ENCODE results near the gene ZNF655. TPM values are rescaled to one million over a fixed set of nuclear protein-coding genes. Genes with fewer than 3 reads are reported as not detected.

The ZNF655 gene
- total and polyA plus RNA-seq, 2 of the 4 experiments (the other 2 are of a cell fraction): 49.6 to 54.7 TPM

- dilution Hi-C loops (cut with HindIII; ENCODE audit: low sequenced_read_pairs, unreplicated experiment): no loop called here
- Histone ChIP-seq H3K36me3 (ENCODE audit: control insufficient read depth, insufficient read depth, low read length) (peaks cover 63% of the 10 kb centered on the region), H2AK9ac (replicated peaks; ENCODE audit: low read depth, low read length, poor library complexity) (no peak overlapping the region), H2BK120ac (ENCODE audit: low read depth, low read length) (no peak overlapping the region), H3K4me1 (ENCODE audit: control insufficient read depth, insufficient read depth, low read length) (no peaks in the 10 kb centered on the region), H4K20me1 (ENCODE audit: insufficient read depth, low read length) (no peaks in the 10 kb centered on the region), H2BK5ac (ENCODE audit: low read depth, low read length, poor library complexity, severe bottlenecking) (no peak overlapping the region), H3K14ac (replicated peaks; ENCODE audit: low read depth, low read length) (no peak overlapping the region), H2BK15ac (ENCODE audit: low read depth, low read length) (no peak overlapping the region), H2AFZ (replicated peaks; ENCODE audit: low read length, poor library complexity) (no peak overlapping the region), H3K4me2 (ENCODE audit: low read depth, low read length) (no peak overlapping the region), H4K8ac (ENCODE audit: low read depth in 2 of 2, low read length in 2 of 2) (no peak overlapping the region), H3K79me1 (ENCODE audit: low read depth in 1 of 2, low read length in 2 of 2) (peaks cover 25 to 52% of the 10 kb centered on the region in 2 experiments), H3K18ac (ENCODE audit: low read depth, low read length) (no peak overlapping the region), H3K9me3 (ENCODE audit: control insufficient read depth, insufficient read depth, low read length) (no peaks in the 10 kb centered on the region), H3K9me1 (ENCODE audit: insufficient read depth, low read length) (no peaks in the 10 kb centered on the region; the same call in 1 of the 2 replicates), H3K23ac (ENCODE audit: low read depth, low read length) (no peak overlapping the region), H3K27ac (ENCODE audit: insufficient read depth, low read length) (no peak overlapping the region), H2BK20ac (ENCODE audit: low read depth, low read length) (no peak overlapping the region), H3K27me3 (ENCODE audit: control insufficient read depth, insufficient read depth, low read length) (no peaks in the 10 kb centered on the region), H3K4ac (ENCODE audit: low read depth, low read length) (no peak overlapping the region), H3K9ac (ENCODE audit: low read depth, low read length) (no peak overlapping the region), H3K56ac (ENCODE audit: extremely low read depth, insufficient read depth, low read length) (no peak overlapping the region), H2AK5ac (ENCODE audit: low read depth, low read length) (no peak overlapping the region), H3K4me3 (ENCODE audit: insufficient read depth, low read depth, low read length) (no peak overlapping the region), H4K5ac (ENCODE audit: low read depth, low read length) (no peak overlapping the region), H4K91ac (ENCODE audit: insufficient read depth, low read depth, low read length) (no peak overlapping the region)
- no TSS peak for BruUV-seq (replicated peaks)
- intact Hi-C loops (cut with micrococcal nuclease): no loop called here
- ATAC-seq (ENCODE audit: low read depth) (no peak), DNase-seq (no peak)
- ChIA-PET CTCF (no interaction called here), POLR2A (ENCODE audit: unreplicated experiment) (no interaction called here)
- in situ Hi-C loops (cut with MboI; ENCODE audit: low sequenced_read_pairs): no loop called here
- TF ChIP-seq USF2 (IDR thresholded peaks at IDR 0.05; ENCODE audit: low read depth, low read length) (no peak), NFE2L2 (IDR thresholded peaks at IDR 0.05; ENCODE audit: low read depth, low read length) (no peak), RFX5 (IDR thresholded peaks at IDR 0.05; ENCODE audit: low read depth, low read length) (no peak), SMC3 (IDR thresholded peaks at IDR 0.05; ENCODE audit: low read depth, low read length) (no peak), MAZ (IDR thresholded peaks at IDR 0.05; ENCODE audit: borderline replicate concordance, low read depth, low read length) (no peak), RCOR1 (IDR thresholded peaks at IDR 0.05; ENCODE audit: insufficient replicate concordance, low read length) (no peak), CHD1 (IDR thresholded peaks at IDR 0.05; ENCODE audit: low read depth, low read length) (no peak), BHLHE40 (IDR thresholded peaks at IDR 0.05; ENCODE audit: low read depth, low read length) (no peak), ELK1 (IDR thresholded peaks at IDR 0.05; ENCODE audit: borderline replicate concordance, low read depth, low read length) (no peak), MAFK (IDR thresholded peaks at IDR 0.05; ENCODE audit: low read depth, low read length) (no peak), CEBPB (IDR thresholded peaks at IDR 0.05; ENCODE audit: low read depth, low read length) (no peak), MXI1 (IDR thresholded peaks at IDR 0.05; ENCODE audit: borderline replicate concordance, low read depth, low read length) (no peak), FOS (IDR thresholded peaks at IDR 0.05; ENCODE audit: low read depth, low read length) (no peak), RAD21 (IDR thresholded peaks at IDR 0.05; ENCODE audit: low read length) (no peak), POLR2A (IDR thresholded peaks at IDR 0.05; ENCODE audit: low read depth, low read length) (no peak)
- 97% methylated on average over 4 of the region's 10 CpGs; no CpG with 5 or more reads in 1 of the 2 experiments for WGBS, 2 experiments (ENCODE audit: extremely low coverage in 2 of 2, insufficient read length in 1 of 2)
Measured at GRCh38 chr7:99622596-99622995, 64.2 kb downstream of the ZNF655 start.

Data from IMR-90 (cell line).